Right cardiac atrium (tissue), 5 donors: ENCODE measurements around the gene CHMP4B. TPM values are rescaled to one million over a fixed set of nuclear protein-coding genes. Genes with fewer than 3 reads are reported as not detected.

Source experiments
- ATAC-seq, 2 donors: fragments of 200-7000 bp; cut with Tn5 transposase; one replicate each; pipeline versions ENCODE4 v1.8.0 to v1.9.1; 2020; ENCODE audit warnings: moderate library complexity in 2 of 2, mild to moderate bottlenecking in 1 of 2
- DNase-seq, 3 donors: peaks; one replicate each; pipeline ENCODE4 v3.0.0-alpha.2; 2020
- H3K27ac ChIP-seq: one replicate; pipeline ENCODE4 v1.5.1; 2013; ENCODE audit warnings: mild to moderate bottlenecking, low read length, control low read depth, moderate library complexity
- H3K27me3 ChIP-seq: one replicate; pipeline ENCODE4 v1.6.1; 2013; ENCODE audit not compliant: control insufficient read depth, insufficient read depth
- H3K4me1 ChIP-seq: one replicate; pipeline ENCODE4 v1.6.1; 2013; ENCODE audit warnings: low read length; ENCODE audit not compliant: control insufficient read depth, insufficient read depth
- H3K4me3 ChIP-seq: one replicate; pipeline ENCODE4 v1.5.1; 2013; ENCODE audit warnings: low read length, control low read depth
- H3K9me3 ChIP-seq: one replicate; pipeline ENCODE4 v1.6.1; 2013; ENCODE audit warnings: low read length; ENCODE audit not compliant: control insufficient read depth
- WGBS: extraction: QIAGEN DNeasy Blood & Tissue Kit; methylation state at CpG from one replicate; pipeline ENCODE4 v1.1.7; 2013; 5-methylcytosine and 5-hydroxymethylcytosine counted together
- intact Hi-C, 4 donors: fragments of 100-400 bp; cut with DNase I; formaldehyde crosslinking; loops; one replicate each; pipeline versions ENCODE4 v1.11.0 to v1.14.0; 2022 to 2023
- polyA plus RNA-seq: library from polyadenylated mRNA; stranded (reverse); fragments of 200-250 nt; gene quantifications from one replicate; pipeline ENCODE4 v1.2.3, GENCODE V29; 2013
- total RNA-seq, 4 donors: library from RNA; stranded (reverse); fragmentation: NEBNext Ultra II Directional; extraction: Animal tissue kit (Norgen Biotek cat#: 25700); gene quantifications; one replicate each; pipeline ENCODE4 v1.2.1, GENCODE V29; 2021
- donor health status: healthy with polysubstance abuse.
- donor health status: DM: no; HTN: yes; CAD: no.
- donor health status: DM: no; HTN: no; CAD: no.
- donor health status: DM: no; HTN: yes; CAD: no; lungs with severe emphysema.
- donor health status: DM: yes; HTN: yes; CAD: no.

Gene CHMP4B
- total and polyA plus RNA-seq, 5 donors = 88.3 to 126 (median 91.9) TPM

DNA sequence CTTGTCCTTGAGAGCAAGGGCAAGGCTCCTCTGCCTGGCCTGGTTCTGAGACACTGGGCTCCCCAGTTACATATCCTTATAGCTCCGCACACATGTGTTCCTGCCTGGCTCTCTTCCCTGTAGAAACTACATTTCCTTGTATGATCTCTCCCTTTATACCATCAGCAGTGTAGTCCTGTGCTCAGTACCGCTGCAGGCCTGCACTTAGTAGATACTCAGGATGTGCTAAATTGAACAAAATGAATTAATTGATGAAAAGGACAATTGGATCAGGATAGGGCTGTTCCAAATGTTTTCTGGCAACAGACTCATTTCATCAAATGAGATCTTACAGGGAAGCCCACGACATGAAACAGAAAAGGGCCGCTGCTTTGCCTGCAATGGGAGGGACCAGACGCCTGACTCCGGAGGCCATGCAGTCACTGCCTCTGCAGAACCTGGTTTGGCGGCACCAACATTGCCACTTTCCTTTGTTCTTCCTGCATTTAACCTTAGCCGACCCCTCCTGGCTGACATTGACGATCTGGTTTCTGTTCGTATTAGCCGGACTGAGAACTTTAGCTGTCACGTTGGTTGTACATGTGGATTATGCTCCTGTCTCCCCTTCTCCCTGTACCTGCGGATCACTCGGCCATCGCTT lies 53.3 kb downstream of the CHMP4B start:
- H3K4me1 ChIP-seq = no peaks in the 10 kb centered on the region
- H3K27me3 ChIP-seq = no peaks in the 10 kb centered on the region
- no peak overlapping the region for H3K27ac ChIP-seq
- H3K9me3 ChIP-seq = no peaks in the 10 kb centered on the region
- intact Hi-C loops = loop anchor here in 3 of 4 donors (5.0 to 10.0 kb wide), 3 partner anchors 203 to 270 kb away; no protein-coding TSS in a partner anchor
- no peak overlapping the region for H3K4me3 ChIP-seq
- ATAC-seq (no peak), DNase-seq (no peak)
- WGBS = 90% methylated on average over 15 of the region's 15 CpGs

DNA sequence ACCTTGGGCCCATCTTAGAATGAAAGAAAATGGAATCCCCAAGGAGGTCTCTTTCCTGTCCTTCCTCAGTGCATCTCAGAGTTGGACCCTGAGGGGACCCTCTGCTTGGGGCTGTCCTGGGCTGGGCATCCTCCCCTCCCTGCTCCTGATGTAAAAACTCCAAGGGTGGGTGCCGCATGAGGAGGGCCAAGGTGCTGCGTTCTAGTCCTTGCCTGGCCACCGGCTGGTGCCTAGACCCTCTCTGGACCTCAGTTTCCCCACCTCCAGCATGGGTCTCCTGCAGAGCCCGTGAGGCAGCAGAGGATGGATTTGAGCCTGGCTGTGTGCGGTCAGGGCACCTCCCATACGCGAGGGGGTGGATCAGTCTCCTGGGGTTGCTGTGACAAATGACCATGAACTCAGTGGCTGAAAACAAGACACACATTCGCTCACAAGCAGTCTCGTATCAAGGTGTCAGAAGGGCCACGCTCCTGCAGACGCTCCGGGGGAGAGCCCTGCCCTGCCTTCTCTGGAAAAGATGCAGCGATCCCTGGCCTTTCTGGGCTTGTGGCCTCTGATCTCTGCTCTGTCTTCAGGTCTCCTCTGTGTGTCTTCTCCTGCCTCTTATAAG lies 54.7 kb downstream of the CHMP4B start:
- ATAC-seq (no peak), DNase-seq (no peak)
- Histone ChIP-seq H3K27ac (no peak overlapping the region), H3K27me3 (no peaks in the 10 kb centered on the region), H3K9me3 (no peaks in the 10 kb centered on the region), H3K4me1 (no peaks in the 10 kb centered on the region), H3K4me3 (no peak overlapping the region)
- intact Hi-C loops = loop anchor here in 3 of 4 donors (5.0 to 10.0 kb wide), 4 partner anchors 201 to 269 kb away; no protein-coding TSS in a partner anchor
- 88% methylated on average over 13 of the region's 13 CpGs for WGBS

DNA sequence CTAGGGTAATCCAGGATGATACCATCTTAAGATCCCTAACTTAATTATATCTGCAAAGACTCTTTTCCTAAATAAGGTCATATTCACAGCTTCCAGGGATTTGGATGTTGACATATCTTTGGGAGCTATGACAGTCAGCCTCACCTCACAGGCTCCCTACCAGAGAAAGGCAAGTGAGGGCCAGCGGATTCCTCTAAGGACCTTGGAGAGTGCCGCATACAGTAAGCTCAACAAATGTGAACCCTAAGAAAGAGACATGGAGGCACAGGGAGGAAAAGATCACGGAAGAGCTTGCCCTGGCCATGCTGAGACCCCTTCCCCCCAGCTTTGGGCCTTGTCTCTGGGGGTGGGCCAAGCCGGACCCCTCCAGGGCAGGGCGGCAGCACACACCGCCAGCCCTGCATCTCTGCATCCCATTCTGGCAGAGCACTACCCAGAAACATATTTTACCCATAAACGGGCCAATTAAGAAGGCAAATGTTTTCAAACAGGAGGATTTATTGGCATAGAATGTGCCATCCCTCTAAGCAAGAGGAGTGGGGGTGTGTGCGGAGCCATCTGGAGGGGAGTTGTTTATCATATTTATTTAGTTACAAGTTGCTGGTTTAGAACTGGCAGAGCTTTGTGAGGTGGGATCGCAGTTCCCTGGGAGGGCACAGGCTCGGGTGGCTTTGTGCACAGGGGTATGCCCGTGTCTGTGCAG lies 55.4 kb downstream of the CHMP4B start:
- no peak for DNase-seq
- no peak overlapping the region for H3K4me3 ChIP-seq
- WGBS = 90% methylated on average over 11 of the region's 11 CpGs
- H3K9me3 ChIP-seq = no peaks in the 10 kb centered on the region
- no peak overlapping the region for H3K27ac ChIP-seq
- no peaks in the 10 kb centered on the region for H3K27me3 ChIP-seq
- intact Hi-C loops = loop anchor here in 3 of 4 donors (5.0 to 10.0 kb wide), 4 partner anchors 201 to 268 kb away; no protein-coding TSS in a partner anchor
- no peak for ATAC-seq
- H3K4me1 ChIP-seq = no peaks in the 10 kb centered on the region

DNA sequence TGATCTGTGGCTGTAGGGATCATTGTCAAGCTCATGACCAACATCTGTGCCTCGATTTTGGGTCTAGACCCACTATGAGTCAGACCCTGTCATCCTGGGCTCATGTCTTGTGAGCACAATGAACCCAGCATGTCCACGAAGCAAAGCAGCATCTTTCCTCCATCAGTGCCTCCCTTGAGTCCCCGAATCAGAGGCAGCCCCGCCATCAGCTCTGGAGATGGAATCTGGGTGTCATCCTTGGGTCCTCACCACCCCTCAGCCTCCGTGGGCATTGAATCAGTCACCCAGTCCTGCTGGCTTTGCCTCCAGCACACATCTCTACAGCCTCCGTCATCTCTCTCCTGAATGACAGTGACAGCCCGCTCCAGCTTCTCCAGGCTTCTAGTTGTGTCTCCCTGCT lies 56.9 kb downstream of the CHMP4B start:
- no peak for ATAC-seq
- H3K4me3 ChIP-seq = no peak overlapping the region
- H3K27ac ChIP-seq = no peak overlapping the region
- no peaks in the 10 kb centered on the region for H3K9me3 ChIP-seq
- no peak for DNase-seq
- H3K27me3 ChIP-seq = no peaks in the 10 kb centered on the region
- H3K4me1 ChIP-seq = no peaks in the 10 kb centered on the region
- 85% methylated on average over 7 of the region's 7 CpGs for WGBS
- intact Hi-C loops = loop anchor here in 3 of 4 donors (5.0 to 10.0 kb wide), 4 partner anchors 199 to 267 kb away; no protein-coding TSS in a partner anchor

DNA sequence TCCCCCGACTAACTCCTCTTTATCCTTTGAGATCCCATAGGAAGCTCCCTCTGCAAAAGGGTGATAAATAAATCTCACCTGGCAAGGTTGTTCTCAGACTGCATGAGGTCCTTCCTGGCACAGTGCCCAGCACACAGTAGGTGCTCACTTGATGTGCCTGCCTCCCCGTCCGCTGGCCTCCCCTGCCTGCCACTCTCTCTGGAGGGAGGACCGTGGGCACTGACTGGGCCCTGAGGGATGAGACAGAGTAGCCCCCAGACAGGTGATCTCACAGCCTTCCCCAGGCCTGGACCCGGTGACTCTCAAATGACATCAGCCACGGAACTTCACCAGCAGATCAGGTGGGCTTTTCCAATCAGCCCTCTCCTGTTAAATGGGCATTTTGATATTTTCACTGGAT lies 57.4 kb downstream of the CHMP4B start:
- H3K27ac ChIP-seq = no peak overlapping the region
- no peaks in the 10 kb centered on the region for H3K27me3 ChIP-seq
- no peak for DNase-seq
- ATAC-seq = no peak
- no peaks in the 10 kb centered on the region for H3K4me1 ChIP-seq
- intact Hi-C loops = loop anchor here in 3 of 4 donors (5.0 to 10.0 kb wide), 4 partner anchors 199 to 266 kb away; no protein-coding TSS in a partner anchor
- no peaks in the 10 kb centered on the region for H3K9me3 ChIP-seq
- no peak overlapping the region for H3K4me3 ChIP-seq
- 73% methylated on average over 6 of the region's 6 CpGs for WGBS

DNA sequence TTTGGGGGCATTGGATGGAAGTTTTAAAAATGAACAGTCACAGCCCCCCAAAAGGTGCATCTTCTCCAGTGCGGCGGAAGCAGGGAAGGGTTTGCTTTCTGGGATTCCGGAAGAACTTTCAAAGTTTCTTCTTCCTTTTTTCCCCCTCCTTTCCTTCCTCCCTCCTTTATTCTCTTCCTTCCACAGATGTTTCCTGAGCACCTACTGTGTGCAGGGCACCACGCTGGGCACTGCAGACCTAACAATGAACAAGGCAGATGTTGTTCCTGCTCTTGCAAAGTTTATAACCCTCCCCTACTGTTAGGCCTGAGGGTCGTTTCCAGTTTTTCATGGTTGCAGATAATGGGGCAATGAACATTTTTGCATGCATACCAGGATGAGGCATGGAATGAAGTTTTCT lies 58.1 kb downstream of the CHMP4B start:
- DNase-seq (no peak), ATAC-seq (no peak)
- Histone ChIP-seq H3K27ac (no peak overlapping the region), H3K4me1 (no peaks in the 10 kb centered on the region), H3K27me3 (no peaks in the 10 kb centered on the region), H3K4me3 (no peak overlapping the region), H3K9me3 (no peaks in the 10 kb centered on the region)
- WGBS = 79% methylated on average over 5 of the region's 5 CpGs
- intact Hi-C loops = loop anchor here in 3 of 4 donors (5.0 to 10.0 kb wide), 4 partner anchors 198 to 266 kb away; no protein-coding TSS in a partner anchor

DNA sequence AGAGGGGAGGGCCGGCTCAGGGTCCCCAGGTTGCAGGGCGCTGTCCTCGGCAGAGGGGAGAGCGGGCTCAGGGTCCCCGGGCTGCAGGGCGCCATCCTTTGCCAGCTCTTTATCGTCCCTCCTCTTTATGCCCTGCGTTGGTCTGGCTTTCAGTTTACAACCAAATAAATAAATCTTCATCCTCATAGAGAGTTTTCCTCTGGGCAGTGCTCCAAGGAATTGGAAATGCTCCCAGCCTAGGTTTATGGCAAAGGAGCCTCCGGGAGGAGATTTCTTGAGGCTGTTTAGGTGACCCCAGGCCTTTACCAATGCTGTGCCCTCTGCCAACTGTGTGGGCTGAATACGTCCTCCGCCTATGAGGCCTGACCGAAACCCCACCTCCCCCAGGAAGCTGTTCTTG lies 60.2 kb downstream of the CHMP4B start:
- Histone ChIP-seq H3K4me3 (no peak overlapping the region), H3K27ac (no peak overlapping the region), H3K27me3 (no peaks in the 10 kb centered on the region), H3K4me1 (no peaks in the 10 kb centered on the region), H3K9me3 (no peaks in the 10 kb centered on the region)
- 65% methylated on average over 12 of the region's 12 CpGs for WGBS
- peak in 1 of 3 donors; percentile 57 for DNase-seq
- peak in 1 of 2 donors; percentile 17 for ATAC-seq
- intact Hi-C loops = no loop called here

DNA sequence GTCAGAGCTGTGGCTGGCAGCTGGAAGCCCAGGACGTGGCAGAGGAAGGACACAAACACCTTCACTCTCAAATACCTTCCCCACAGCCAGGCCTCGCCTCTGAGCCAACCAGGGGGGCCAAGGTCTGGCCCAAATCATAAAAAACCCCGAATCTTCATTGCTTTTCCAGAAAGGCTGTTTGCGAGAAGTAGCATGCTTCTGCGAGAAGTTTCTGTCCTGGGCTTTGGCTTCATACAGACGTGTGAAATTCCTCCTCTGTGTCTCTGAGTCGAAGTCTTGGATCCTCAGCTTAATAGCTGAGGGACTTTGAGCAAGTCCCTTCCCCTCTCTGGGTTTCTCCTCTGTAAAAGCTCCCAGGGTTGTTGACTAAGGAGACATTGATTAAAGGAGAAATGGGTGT lies 63.0 kb downstream of the CHMP4B start:
- ATAC-seq (no peak), DNase-seq (no peak)
- 65% methylated on average over 7 of the region's 7 CpGs for WGBS
- Histone ChIP-seq H3K4me1 (no peaks in the 10 kb centered on the region), H3K9me3 (no peaks in the 10 kb centered on the region), H3K27me3 (no peaks in the 10 kb centered on the region), H3K4me3 (no peak overlapping the region), H3K27ac (no peak overlapping the region)
- intact Hi-C loops = no loop called here

DNA sequence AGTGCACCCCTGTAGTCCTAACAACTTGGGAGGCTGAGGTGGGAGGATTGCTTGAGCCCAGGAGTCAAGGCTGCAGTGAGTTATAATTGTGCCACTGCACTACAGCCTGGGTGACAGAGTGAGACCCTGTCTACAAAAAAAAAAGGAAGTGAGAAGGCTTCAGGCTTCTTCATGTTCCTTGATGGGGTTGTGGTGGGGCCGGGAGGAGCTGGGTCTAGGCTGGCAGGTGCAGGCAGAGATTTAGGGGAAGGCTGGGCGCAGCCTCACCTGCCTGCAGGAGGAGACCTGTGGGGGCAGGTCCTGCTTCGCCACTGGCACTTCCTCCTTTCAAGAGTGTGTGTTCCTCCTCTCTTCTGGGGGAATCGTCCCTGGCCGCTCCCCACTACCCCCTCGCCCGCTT lies 63.9 kb downstream of the CHMP4B start:
- 88% methylated on average over 7 of the region's 7 CpGs for WGBS
- no peak for DNase-seq

DNA sequence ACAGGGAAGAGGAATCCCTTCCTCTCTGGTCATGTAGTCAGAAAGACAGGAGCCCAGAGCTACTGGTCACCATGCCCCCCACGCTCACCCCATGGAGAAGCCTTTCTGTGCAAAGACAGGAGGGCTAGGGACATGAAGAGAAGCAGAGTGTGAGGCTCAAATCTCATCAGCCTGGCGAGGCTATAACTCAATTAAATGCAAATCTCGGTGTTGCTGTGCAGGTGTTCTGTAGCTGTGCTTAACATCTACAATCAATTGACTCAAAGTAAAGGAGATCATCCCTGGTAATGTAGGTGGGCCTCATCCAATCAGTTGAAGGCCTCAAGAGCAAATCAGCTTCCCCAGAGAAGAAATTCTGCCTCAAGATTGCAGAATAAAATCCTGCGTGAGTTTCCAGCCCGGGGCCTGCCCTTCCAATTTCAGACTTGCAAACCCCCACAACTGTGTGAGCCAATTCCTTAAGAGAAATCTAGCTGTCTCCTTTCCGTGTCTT lies 64.4 kb downstream of the CHMP4B start:
- Histone ChIP-seq H3K27ac (no peak overlapping the region), H3K4me1 (no peaks in the 10 kb centered on the region), H3K9me3 (no peaks in the 10 kb centered on the region), H3K27me3 (no peaks in the 10 kb centered on the region), H3K4me3 (no peak overlapping the region)
- WGBS = 90% methylated on average over 6 of the region's 6 CpGs
- no peak for ATAC-seq
- no peak for DNase-seq
- intact Hi-C loops = no loop called here

More for the DNA sequence above, 63.9 kb downstream of the CHMP4B start:
- Histone ChIP-seq H3K4me1 (no peaks in the 10 kb centered on the region), H3K27ac (no peak overlapping the region), H3K27me3 (no peaks in the 10 kb centered on the region), H3K4me3 (no peak overlapping the region), H3K9me3 (no peaks in the 10 kb centered on the region)
- intact Hi-C loops = no loop called here
- ATAC-seq = no peak

DNA sequence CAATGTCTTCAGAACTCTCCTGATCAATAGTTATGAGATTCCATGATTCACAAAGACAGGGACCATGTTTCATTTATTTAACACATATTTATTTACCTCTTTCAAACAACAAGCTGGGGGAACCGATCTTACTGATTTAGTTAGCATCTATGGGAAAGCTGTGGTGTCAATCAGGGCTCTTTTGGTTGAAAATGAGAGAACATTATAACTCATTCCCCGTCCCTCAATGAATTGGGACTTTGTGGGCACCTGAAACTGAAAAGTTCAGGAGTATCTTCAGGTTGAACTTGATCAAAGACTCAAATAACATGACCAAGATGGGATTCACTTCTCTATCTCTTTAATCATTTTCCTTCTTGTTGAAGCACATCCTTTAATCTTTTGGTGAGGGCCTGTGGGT lies 67.4 kb downstream of the CHMP4B start:
- no peak for DNase-seq
- H3K4me1 ChIP-seq = no peaks in the 10 kb centered on the region
- H3K27me3 ChIP-seq = no peaks in the 10 kb centered on the region
- intact Hi-C loops = no loop called here
- H3K4me3 ChIP-seq = no peak overlapping the region
- no peaks in the 10 kb centered on the region for H3K9me3 ChIP-seq
- no peak for ATAC-seq
- 88% methylated on average over 2 of the region's 2 CpGs for WGBS
- H3K27ac ChIP-seq = no peak overlapping the region
